HG03558 (cell line): ENCODE data around the gene LSP1.

Experiments
- ATAC-seq: cut with Tn5 transposase; IDR thresholded peaks from one replicate; pipeline ENCODE4 v1.9.1; 2021; ENCODE audit warnings: moderate number of reproducible peaks; ENCODE audit not compliant: unreplicated experiment; ENCODE audit errors: extremely low read depth

Gene LSP1

DNA sequence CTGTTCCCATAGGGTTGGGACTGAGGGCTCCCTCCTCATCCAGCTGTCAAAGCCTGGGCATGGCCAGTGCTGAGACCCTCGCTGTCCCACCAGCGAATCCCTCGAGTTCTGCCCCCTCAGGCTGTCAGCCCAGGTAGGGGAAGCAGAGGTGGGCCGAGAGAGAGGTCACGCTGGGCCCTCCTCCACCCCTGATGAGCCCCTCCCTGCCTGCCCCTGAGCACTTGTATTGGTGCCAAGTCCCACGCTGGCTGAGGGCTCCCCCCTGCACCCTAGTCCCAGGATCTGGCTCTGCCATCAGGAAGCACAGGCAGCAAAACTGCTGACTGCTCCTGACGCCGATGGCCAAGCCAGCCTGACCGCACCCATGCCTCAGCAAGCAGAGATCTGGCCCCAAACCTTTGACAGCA, 35.5 kb downstream of the LSP1 start:
- no peak for ATAC-seq

DNA sequence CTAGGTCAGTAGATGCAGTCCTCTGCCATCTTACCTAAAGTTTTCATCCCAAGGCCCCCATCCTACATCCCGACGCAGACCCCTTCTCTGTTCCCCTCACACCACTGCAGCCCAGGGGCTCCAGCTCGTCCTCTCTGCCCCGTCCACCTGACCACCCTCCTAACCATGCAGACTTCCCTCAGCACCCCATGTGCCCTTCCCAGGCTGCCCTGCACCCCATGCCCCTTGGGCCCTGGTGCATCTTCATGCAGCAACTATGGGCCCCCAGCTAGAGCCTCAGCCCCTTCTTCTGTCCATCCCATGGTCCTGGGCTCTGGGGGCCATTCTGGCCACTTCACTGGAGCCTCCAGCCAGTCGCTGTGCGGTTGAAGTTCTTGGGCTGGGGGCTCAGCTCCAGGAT, 35.9 kb downstream of the LSP1 start:
- no peak for ATAC-seq

DNA sequence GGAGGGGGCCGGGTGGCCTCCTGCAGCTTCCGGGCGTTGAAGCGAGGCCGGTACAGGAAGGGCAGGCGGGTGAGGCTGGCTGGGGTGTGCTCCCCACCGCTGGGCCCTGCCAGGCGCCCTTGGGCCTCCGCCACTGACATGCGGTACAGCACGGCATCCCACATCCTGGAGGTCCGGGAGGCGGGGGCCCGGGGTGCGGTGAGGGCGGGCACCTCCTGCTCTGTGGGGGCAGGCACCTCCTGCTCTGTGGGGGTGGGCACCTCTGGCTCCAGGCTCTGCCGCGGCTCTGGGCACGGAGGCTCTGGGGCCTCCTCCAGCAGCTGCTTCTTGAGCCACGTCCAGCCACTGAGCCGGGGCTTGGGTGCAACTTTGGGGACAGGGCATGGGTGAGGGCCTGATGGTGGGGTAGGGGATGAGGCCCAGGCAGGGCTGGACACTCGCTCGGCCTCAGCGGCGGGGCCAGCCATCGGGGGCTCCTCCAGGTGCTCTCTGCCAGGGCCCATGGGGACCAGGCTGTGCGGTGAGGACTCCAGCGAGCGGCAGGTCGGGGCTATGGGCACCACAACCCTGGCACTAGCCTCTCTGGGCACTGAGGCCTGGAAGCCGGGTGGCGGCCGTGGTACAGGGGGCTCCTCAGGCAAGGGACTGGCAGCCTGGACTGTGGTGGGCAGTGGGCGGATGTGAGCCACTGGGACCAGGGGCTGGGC, 36.5 kb downstream of the LSP1 start:
- ATAC-seq, result no peak

DNA sequence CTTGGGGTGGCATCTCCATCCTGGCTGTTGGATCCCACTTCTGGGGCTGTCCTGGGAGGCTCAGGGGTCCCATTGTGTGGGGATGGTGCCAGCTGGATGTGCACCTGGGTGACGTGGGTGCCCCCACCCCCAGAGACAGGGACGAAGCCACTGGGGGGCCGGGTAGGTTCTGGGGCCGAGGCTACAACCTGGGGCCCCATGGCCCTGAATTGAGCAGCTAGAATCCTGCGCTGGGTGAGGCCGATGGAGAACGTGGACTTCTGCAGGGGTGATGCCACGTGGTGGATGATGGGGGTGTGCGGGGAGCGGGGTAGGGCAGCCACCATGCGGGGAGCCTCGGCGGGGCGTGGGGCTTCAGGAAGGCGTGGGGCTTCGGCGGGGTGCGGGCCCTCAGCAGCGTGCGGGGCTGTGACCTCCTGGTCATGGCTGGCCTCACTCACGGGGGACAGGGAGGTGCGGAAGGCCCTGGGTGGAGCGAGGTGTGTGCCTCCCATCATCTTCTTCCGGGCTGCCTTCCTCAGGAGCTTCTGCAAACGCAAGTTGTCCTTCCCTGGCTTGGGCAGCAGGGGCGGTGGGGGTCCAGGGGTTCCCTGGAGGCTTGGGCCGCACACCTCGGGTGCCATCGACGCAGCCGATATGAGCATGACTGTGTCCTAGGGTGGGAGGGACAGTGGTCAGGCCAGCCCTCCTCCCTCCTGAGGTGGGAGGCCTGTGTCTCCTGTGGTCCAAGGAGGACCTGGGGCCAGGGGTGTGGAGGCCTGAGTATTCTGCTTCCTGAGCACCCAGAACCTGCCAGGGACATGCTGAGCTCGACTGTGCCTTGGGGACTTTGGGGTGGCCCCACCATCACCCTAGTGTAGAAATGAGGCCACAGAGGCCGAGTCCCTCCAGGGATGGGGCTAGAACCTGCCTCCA, 37.3 kb downstream of the LSP1 start:
- ATAC-seq, result no peak

DNA sequence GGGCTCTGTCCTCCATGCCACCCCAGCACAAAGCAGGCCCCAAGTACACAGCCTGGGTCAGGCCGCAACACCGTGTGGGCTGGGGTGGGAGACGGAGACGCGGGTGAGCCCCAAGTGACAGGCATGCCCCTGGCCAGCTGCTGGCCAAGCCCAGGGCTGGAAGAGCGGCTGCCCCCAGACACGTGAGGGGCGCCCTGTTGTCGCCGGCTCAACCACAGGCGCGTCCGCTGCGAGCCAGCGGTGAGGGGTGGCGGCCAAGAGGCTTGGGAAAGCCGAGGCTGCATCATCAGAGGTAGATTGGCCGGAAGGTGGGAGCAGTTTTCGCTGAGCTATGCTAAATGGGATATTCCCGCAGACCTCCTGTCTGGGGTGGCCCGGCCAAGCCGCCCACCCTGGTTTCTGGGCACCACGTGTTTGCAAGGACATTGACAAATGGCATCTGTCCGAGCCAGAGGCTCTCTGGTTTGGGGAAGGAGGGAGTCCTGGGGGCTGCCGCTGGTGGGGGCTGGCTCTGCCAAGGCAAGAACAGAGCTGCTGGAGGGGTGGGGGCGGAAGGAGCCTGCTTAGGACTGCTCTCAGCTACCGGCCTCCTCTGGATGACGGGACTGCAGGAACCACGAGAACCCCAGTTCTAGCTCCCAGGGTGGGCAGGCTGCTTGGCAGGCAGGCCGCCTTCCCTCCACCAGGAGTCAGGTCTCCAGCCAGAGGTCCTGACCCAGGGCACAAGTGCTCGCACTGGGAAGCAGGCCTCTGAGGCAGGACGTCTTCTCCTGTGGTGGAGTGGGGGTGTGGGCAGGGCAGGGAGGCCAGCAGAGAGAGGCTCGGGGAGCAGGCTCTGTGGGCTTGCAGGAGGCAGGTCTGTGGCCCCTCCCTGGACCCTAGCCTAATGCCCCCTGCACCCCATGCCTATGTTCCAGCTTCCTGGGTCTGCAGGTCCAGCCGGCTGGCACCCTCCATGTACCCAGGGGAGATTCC, 38.3 kb downstream of the LSP1 start:
- ATAC-seq, result no peak

DNA sequence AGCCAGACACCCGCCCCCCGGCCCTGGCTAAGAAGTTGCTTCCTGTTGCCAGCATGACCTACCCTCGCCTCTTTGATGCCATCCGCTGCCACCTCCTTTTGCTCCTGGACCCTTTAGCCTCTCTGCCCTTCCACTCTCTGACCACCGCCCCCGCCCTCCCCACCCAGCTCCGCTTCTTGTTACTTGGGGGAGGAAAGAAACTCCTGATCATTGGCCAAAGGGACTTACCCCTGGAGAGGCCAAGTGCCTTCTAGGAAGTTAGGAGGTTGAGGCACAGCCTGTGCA, 38.9 kb downstream of the LSP1 start, which contains the start of gene PRR33:
PRR33 (minus strand) TSS at position 65 of the 285 bp plus-strand sequence. CDS start 1,311 bp downstream, outside the sequence.
- ATAC-seq, result no peak

DNA sequence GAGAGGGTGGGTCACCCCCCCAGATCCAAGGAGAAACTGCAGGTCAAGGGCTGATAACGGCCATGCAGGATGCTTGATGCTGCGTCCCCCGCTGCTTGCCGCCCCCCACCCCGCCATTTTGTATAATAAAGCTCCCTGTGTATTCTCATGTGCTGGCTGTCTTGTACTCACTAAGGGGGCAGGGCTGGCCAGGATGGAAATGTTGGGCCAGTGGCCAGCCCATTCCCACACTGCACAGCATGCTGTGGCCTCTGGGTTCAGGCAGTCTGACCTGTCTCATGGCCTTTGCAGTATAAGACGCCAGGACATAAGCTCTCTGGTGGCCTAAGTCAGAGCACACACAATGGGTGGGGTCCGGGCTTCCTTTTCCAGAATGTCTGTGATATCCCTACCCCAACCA, 39.2 kb downstream of the LSP1 start:
- no peak for ATAC-seq

DNA sequence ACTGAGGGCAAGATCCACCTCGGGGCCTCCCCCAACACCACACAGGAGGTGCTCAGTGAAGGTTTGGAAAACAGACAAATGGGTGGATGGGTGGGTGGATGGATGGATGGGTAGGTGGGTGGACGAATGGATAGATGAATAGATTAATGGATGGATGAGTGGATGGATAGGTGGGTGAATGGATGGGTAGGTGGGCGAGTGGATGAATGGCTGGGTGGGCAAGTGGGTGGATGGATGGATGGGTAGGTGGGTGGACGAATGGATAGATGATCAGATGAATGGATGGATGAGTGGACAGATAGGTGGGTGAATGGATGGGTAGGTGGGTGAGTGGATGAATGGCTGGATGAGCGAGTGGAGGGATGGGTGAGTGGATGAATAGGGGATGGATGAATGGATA, 39.7 kb downstream of the LSP1 start:
- no peak for ATAC-seq

DNA sequence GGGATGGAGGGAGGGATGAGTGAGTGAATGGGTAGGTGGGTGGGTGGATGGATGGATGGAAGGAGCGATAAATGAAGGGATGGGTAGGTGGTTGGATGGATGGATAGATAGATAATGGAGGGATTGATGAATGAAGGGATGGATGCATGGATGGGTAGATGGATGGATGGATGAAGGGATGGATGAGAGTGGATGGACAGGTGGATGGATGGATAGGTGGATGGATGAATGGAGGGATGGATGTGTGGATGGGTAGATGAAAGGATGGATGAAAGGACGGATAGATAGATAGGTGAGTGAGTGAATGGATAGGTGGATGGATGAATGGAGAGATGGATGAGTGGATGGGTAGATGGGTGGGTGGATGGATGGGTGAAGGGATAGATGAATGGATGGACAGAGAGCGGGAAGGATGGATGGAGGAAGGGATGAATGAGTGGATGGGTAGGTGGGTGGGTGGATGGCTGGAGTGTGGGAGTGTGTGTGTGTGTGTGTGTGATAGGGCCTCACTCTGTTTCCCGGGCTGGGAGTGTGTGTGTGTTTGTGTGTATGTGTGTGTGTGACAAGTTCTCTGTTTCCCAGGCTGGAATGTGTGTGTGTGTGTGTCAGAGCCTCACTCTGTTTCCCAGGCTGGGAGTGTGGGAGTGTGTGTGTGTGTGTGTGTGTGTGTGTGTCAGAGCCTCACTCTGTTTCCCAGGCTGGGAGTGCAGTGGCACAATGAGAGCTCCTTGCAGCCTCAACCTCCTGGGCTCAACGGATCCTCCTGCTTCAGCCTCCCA, 40.9 kb downstream of the LSP1 start:
- ATAC-seq, result no peak

DNA sequence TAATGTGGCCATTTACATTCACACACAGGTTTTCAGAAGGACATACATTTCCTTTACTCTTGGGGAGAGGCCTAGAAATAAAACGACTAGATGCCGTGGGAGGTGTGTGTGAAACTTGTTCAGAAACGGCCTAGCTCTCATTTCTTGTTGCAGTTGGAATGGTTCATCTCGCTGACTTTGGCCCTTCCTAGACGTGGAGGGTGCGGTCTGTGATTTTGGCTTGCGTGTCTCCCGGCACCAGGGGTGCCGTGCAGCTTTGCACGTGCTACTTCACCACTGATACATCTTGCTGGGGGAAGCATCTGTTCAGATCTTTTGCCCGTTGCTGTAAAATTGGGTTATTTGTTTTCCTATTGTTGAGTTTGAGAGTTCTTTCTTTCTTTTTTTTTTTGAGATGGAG, 41.9 kb downstream of the LSP1 start:
- ATAC-seq, result no peak

DNA sequence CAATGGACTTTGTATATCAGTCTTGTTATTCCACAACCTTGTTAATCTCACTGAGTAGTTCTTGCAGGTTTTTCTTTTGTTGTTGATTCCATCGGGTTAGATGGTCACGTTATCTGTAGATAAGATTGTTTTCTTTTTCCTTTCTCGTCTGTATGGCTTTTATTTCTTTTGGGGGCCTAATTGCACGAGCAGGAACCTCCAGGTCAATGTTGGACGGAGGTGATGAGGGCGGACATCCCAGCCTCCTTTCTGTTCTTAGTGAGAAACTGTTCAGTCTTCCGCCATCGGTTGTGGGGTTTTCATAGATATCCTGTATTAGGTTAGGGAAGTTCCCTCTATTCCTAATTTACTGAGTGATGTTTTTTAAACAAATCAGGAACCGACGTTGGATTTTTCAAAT, 43.6 kb downstream of the LSP1 start:
- no peak for ATAC-seq

DNA sequence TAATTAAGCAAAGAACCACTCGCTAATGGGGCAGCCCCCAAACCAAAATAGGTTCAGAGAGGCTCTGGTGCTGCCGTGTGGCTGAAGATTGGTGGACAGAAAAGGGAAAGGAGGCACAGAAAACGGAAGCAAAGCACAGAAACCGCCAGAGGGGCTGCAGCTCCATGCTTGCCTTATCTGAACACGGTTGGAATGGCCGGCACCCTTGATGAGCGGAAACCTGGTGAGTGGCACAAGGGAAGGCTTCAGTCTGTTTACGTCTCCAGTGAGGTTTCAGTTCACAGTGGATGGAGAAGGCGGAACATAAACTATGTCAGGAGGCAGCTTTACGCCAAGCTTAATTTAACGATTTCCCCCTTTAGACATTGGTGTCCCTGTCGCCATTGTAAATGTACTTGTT, 44.0 kb downstream of the LSP1 start:
- ATAC-seq, result no peak

DNA sequence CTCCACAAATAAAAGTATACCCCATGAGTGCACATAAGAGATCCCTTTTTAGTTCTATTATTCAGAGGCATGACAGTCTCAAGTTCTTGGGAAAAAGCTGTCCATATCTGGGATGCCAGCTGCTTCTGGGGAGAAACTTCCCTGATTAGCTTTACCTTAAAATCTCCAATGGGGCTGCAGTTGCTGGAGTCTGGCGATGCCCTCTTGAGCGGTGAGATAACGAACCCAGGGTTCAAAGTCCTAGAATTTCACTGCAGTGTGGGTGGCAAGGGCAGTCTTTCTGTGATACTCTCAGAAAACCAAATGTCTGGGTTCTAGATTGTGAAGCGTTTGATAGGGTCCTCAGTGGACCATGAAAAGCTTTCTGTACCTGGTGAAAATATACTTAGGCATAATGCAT, 46.2 kb downstream of the LSP1 start:
- no peak for ATAC-seq

DNA sequence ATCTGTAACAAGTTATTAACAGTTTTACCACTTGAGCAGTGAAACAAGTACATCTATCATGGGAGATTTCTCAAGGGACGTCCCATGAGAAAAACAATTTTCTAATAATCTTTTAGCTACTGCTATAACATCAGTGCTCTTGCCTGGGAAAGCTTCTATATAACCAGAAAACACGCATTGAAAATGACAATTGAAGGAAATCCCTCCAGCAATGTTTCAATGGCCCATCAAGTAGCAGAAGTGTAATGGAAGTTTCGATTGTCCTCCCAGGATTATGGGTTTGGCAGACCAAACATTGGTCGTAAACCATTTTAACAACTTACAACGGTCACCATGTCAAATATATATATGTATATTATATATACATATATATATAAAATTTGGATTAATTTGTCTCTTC, 46.8 kb downstream of the LSP1 start:
- ATAC-seq, result no peak

DNA sequence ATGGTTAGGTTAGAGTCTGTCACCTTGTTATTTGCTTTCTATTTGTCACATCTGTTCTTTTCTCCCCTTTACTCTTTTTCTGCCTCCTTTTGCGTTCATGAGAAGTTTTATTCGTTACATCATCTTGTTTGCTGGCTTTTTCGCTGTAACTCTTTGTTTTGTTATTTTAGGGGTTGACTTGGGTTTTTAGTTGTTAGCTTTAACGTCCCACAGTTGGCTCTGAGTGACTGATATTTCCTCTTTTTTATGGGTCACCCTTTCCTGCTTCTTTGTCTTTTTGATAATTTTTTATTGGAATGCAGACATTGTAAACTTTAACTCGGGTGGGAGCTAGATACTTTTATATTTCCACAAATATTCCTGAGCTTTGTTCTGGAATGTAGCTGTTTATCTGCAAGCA, 53.3 kb downstream of the LSP1 start:
- no peak for ATAC-seq

DNA sequence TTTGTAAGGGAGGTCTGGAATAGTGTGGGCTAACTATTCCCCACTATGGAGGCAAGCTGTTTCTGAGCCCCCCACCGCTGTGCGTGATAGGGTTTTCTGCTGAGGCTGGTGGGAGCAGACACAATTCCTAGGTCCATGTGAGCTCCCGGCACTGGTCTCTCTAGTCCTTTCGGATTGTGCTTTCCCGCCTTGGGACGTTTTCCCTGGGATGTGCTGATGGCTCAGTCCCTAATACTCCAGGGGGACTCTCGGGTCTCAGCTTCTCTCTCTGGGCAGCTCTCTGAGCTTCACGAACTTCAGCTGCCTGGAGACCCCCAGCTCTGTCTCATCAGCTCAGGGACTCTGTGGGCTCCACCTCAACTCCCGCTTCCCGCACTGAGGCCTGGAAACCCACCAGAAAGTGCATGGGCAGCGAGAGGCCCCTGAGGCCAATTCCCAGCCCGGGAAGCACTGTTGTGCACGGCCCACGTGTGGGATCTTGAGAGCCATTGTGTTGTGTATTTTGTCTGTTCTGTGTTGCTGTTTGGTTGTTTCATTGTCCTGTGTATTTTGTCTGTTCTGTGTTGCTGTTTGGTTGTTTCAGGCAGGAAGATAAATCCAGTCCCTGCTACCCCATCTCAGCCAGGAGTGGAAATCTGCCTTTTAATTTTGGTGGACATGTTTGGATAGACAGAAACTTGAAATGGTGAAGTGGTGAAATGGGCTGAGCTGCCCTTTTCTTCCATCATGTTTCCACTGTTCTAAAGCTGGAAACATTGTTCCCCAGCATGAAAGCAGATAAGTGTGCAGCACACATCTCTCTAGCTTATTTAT, 53.9 kb downstream of the LSP1 start:
- no peak for ATAC-seq

DNA sequence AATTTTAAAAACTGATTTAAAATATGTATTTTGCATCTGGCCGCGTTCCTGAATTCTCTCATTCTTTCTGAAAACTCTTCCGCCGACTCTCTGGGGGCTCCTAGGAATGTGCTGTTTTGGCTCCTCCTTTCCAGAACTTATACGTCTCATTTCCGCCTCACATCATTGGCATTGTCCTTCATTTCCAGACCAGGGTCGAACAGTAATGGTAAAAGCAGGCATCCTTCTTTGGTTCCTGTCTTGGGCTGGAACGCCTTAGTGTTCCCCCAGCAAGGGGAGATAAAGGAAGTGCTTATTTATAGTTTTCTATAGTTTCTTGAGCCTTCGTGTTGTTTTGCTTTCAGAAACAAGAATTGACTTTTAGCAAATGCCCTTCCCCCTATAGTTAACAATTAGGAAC, 55.7 kb downstream of the LSP1 start:
- ATAC-seq, result no peak

DNA sequence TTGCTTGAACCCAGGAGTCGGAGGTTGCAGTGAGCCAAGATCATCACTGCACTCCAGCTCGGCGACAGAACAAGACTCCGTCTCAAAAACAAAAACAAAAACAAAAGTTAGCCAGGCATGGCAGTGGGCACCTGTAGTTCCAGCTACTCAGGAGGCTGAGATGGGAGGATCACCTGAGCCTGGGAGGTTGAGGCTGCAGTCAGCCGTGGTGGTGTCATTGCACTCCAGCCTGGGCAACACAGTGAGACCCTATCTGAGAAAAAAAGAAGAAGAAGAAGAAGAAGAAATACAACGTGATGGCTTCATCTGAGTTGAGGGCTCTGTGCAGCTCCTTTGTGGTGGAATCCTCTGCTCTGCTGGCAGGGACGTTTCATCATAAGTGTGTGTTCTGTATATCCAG, 56.6 kb downstream of the LSP1 start:
- ATAC-seq, result no peak

DNA sequence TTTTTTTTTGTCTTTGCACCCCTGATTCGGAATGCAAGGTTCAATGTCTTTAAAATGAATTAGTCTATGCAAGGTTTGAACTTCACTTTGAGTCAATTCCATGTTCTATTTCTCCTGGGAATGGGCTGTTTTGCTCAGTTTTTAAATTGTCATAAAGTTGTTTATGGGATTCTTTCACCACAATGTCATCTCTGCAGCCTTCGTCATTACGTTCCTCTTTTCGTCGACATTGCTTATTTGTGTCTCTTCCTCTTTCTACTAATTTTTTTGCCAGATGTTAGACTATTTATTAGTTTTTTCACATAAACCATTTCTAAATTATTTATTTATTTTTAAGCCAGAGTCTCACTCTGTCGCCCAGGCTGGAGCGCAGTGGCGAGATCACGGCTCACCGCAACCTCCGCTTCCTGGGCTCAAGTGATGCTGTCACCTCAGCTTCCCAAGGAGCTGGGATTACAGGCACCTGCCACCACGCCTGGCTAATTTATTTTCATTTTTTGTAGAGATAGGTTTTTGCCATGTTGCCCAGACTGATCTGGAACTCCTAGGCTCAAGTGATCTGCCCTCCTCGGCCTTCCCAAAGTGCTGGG, 59.5 kb downstream of the LSP1 start:
- no peak for ATAC-seq
